Heart left ventricle (tissue), 16 donors: ENCODE data around the gene CIC. TPM values are rescaled to one million over a fixed set of nuclear protein-coding genes. Genes with fewer than 3 reads are reported as not detected.

Source experiments
- ATAC-seq, 4 donors: fragments of 200-7000 bp; cut with Tn5 transposase; one replicate each; pipeline ENCODE4 v1.9.1; 2020 to 2022; ENCODE audit warnings: moderate library complexity in 4 of 4, mild to moderate bottlenecking in 3 of 4, moderate number of reproducible peaks in 1 of 4
- DNase-seq, 5 donors: peaks; one replicate each; pipeline ENCODE4 v3.0.0-alpha.2; 2020
- H3K27ac ChIP-seq, 12 donors: fragments of 200-600 bp; sonication (generic) in 4 of 12; one replicate each; pipeline versions ENCODE4 v1.5.0 to v1.8.0; 2016 to 2022; ENCODE audit warnings: mild to moderate bottlenecking in 2 of 12
- H3K27me3 ChIP-seq, 9 donors: fragments of 200-600 bp; sonication (generic) in 2 of 9; one replicate each; pipeline versions ENCODE4 v1.5.1 to v1.8.0; 2016 to 2022; ENCODE audit warnings: mild to moderate bottlenecking in 3 of 9
- H3K36me3 ChIP-seq, 9 donors: fragments of 200-600 bp; sonication (generic) in 2 of 9; one replicate each; pipeline versions ENCODE4 v1.5.0 to v1.8.0; 2018 to 2022; ENCODE audit warnings: mild to moderate bottlenecking in 2 of 9
- H3K4me1 ChIP-seq, 12 donors: fragments of 200-600 bp; sonication (generic) in 4 of 12; one replicate each; pipeline versions ENCODE4 v1.5.0 to v1.8.0; 2016 to 2022; ENCODE audit warnings: mild to moderate bottlenecking in 3 of 12
- H3K4me3 ChIP-seq, 12 donors: fragments of 200-600 bp; sonication (generic) in 4 of 12; one replicate each; pipeline versions ENCODE4 v1.5.0 to v1.8.0; 2017 to 2022; ENCODE audit warnings: mild to moderate bottlenecking in 9 of 12, moderate library complexity in 4 of 12
- H3K9me3 ChIP-seq, 12 donors: fragments of 200-600 bp; sonication (generic) in 4 of 12; one replicate each; pipeline versions ENCODE4 v1.5.0 to v1.8.0; 2016 to 2022; ENCODE audit warnings: mild to moderate bottlenecking in 1 of 12
- POLR2A ChIP-seq, 2 donors: fragments of 450-650 bp; IDR thresholded peaks; one replicate each; pipeline ENCODE4 v1.6.1; 2017; ENCODE audit warnings: antibody characterized with exemption in 2 of 2, mild to moderate bottlenecking in 2 of 2, moderate library complexity in 2 of 2
- WGBS, 4 donors: extraction: QIAGEN DNeasy Blood & Tissue Kit in 2 of 4; methylation state at CpG; one replicate each; pipeline versions ENCODE4 v1.1.5 to v1.1.7; 2013 to 2018; 5-methylcytosine and 5-hydroxymethylcytosine counted together
- intact Hi-C, 10 donors: fragments of 100-400 bp; cut with DNase I; formaldehyde crosslinking; loops; one replicate each; pipeline versions ENCODE4 v1.11.1 to v1.14.2; 2022
- polyA plus RNA-seq, 2 donors: library from polyadenylated mRNA; stranded (reverse); fragments of 200-250 nt; gene quantifications; one replicate each; pipeline ENCODE4 v1.2.3, GENCODE V29; 2013
- total RNA-seq, 9 donors: library from RNA; depleted of rRNA in 2 of 9; stranded (reverse); fragments of >200 nt in 2 of 9; fragmentation: NEBNext Ultra II Directional in 3 of 9; extraction: Animal tissue kit (Norgen Biotek cat#: 25700) in 3 of 9; gene quantifications; one replicate each; pipeline versions ENCODE4 v1.1.0 to v1.2.4, GENCODE V29; 2016 to 2023
- TF ChIP-seq, protein P1 (sequence below), 12 donors: fragments of 200-600 bp; sonication (generic) in 4 of 12; IDR thresholded peaks; one replicate each; pipeline versions ENCODE4 v1.5.0 to v1.8.0; 2018 to 2022; ENCODE audit warnings: antibody characterized with exemption in 12 of 12, mild to moderate bottlenecking in 5 of 12
- donor health status: ischemic (EF 13 %, LVEDD 7.1; RV severe dilation, severe dysfunction).
- donor health status: healthy with polysubstance abuse.
- donor health status: DM: no; HTN: yes; CAD: no.
- donor health status: DM: no; HTN: no; CAD: no.
- donor health status: ischemic (EF 25% LVEDD 6.9; RV normal size, moderate dysfunction).
- donor health status: ischemic (EF 25% LVEDD 5.7; RV mildly dilated, moderate dysfunction).
- donor health status: healthy.
- donor health status: DM: yes; HTN: yes; CAD: no.
- donor health status: ischemic (EF 35%, LVEDD 5.7; RV mildly dilated, moderate dysfunction).
- donor health status: nonischemic (EF 11% LVEDD 7.7; RV severe dilation, severe dysfunction).
- donor health status: DM: yes; HTN: yes; CAD: no.
- donor health status: PGD.
- donor health status: ischemic (EF 29% LVEDD 5.4; RV normal size, mild dysfunction).
- donor health status: nonischemic (EF 23%, LVEDD 6.1; RV moderate dilation, normal function).

Gene CIC
- total and polyA plus RNA-seq, 11 donors, result 25.5 to 54.8 (median 31.0) TPM

DNA sequence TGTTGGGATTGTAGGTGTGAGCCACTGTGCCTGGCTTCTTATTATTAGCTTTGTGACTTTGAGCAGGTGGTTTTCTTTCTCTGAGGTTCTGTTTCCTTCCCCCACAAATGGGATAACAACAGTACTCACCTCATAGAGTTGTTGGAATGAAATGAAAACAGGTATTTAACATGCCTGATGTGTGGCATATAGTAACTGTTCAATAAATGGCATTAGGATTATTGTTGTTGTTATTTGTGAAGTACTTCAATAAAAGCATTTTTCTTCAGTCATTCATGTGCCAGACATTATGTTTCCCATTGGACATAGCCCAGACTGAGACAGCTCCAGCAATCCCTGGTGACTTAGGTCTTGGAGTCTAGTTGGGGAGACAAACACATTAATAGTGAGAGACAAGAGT lies 57.9 kb downstream of the CIC start:
- ATAC-seq, result no peak
- H3K4me3 ChIP-seq, result peak overlapping the region in 7 of 12 donors; percentile 75 to 92 (median 89)
- no peak overlapping the region for H3K27ac ChIP-seq
- intact Hi-C loops, result loop anchor here in 5 of 10 donors (5.0 to 10.0 kb wide), 3 partner anchors 75 to 195 kb away; partner anchors contain the start of gene POU2F2 (in 4 of the 5)
- no peaks in the 10 kb centered on the region for H3K9me3 ChIP-seq
- DNase-seq, result no peak
- H3K36me3 ChIP-seq, result no peaks in the 10 kb centered on the region
- TF ChIP-seq, protein P1, sequence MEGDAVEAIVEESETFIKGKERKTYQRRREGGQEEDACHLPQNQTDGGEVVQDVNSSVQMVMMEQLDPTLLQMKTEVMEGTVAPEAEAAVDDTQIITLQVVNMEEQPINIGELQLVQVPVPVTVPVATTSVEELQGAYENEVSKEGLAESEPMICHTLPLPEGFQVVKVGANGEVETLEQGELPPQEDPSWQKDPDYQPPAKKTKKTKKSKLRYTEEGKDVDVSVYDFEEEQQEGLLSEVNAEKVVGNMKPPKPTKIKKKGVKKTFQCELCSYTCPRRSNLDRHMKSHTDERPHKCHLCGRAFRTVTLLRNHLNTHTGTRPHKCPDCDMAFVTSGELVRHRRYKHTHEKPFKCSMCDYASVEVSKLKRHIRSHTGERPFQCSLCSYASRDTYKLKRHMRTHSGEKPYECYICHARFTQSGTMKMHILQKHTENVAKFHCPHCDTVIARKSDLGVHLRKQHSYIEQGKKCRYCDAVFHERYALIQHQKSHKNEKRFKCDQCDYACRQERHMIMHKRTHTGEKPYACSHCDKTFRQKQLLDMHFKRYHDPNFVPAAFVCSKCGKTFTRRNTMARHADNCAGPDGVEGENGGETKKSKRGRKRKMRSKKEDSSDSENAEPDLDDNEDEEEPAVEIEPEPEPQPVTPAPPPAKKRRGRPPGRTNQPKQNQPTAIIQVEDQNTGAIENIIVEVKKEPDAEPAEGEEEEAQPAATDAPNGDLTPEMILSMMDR (IDR thresholded peaks at IDR 0.05), result no peak
- TF ChIP-seq POLR2A (IDR thresholded peaks at IDR 0.05), result no peak
- peaks cover 10 to 25% (median 21%) of the 10 kb centered on the region in 9 donors for H3K27me3 ChIP-seq
- peaks cover 2 to 53% (median 25%) of the 10 kb centered on the region in 12 donors for H3K4me1 ChIP-seq

DNA sequence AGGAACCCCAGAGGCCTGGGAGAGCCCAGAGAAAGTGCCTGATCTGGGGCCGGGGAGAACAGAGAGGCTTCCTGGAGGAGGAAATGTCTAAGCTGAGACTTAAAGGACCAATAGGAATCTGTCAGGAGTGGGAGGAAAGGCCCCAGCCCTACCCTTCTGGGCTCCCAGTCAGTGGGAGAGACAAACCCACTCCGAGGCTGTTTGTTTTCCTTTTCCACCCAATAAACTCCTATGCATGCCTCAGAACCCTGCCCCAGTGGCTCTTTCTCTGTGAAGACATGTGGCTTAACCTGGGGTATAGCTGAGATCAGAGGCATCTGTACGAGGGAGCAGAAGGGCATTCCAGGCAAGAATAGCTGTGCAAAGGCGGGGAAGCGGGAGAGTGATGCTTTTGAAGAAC lies 58.3 kb downstream of the CIC start:
- H3K4me3 ChIP-seq, result peak overlapping the region in 2 of 12 donors; percentile 16 to 89
- WGBS, 4 donors, result 86 to 91% (median 88%) methylated on average over 5 of the region's 5 CpGs
- no peak overlapping the region for H3K27ac ChIP-seq
- no peak for DNase-seq
- H3K27me3 ChIP-seq, result peaks cover 10 to 25% (median 19%) of the 10 kb centered on the region in 9 donors
- no peak for ATAC-seq
- intact Hi-C loops, result loop anchor here in 5 of 10 donors (5.0 to 10.0 kb wide), 3 partner anchors 75 to 195 kb away; partner anchors contain the start of gene POU2F2 (in 4 of the 5)
- TF ChIP-seq, protein P1 (IDR thresholded peaks at IDR 0.05), result no peak
- TF ChIP-seq POLR2A (IDR thresholded peaks at IDR 0.05), result no peak
- peaks cover 2 to 53% (median 25%) of the 10 kb centered on the region in 12 donors for H3K4me1 ChIP-seq
- no peaks in the 10 kb centered on the region for H3K9me3 ChIP-seq
- H3K36me3 ChIP-seq, result no peaks in the 10 kb centered on the region

DNA sequence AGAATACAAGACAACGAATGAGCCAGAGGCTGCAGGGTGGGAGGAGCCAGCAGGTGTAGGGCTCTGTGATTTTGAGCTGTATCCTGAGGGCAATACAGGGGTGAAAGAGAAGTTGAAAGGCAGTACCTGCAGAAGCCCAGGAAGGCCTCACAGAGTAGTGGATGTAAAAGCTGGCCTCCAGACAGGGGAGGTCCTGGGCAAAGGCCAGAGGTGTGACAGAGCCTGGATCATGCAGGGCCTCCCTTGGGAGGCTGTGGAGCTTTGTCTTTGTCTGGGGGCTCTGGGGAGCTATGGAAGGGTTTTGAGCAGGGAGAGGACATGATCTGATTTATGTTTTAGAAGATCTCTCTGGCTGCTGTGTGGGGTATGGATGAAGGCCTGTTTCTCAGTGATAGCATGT lies 59.1 kb downstream of the CIC start:
- DNase-seq, result no peak
- no peak for TF ChIP-seq POLR2A (IDR thresholded peaks at IDR 0.05)
- TF ChIP-seq, protein P1 (IDR thresholded peaks at IDR 0.05), result no peak
- H3K4me1 ChIP-seq, result peaks cover 2 to 58% (median 25%) of the 10 kb centered on the region in 12 donors
- intact Hi-C loops, result loop anchor here in 5 of 10 donors (5.0 to 10.0 kb wide), 3 partner anchors 74 to 196 kb away; partner anchors contain the start of gene POU2F2 (in 4 of the 5)
- peaks cover 10 to 19% (median 16%) of the 10 kb centered on the region in 9 donors for H3K27me3 ChIP-seq
- WGBS, 4 donors, result 57 to 69% (median 60%) methylated on average over 1 of the region's 1 CpG
- H3K27ac ChIP-seq, result no peak overlapping the region
- no peak overlapping the region for H3K4me3 ChIP-seq
- H3K36me3 ChIP-seq, result peaks cover 0 to 4% (median 0%) of the 10 kb centered on the region in 9 donors
- H3K9me3 ChIP-seq, result no peaks in the 10 kb centered on the region
- no peak for ATAC-seq

DNA sequence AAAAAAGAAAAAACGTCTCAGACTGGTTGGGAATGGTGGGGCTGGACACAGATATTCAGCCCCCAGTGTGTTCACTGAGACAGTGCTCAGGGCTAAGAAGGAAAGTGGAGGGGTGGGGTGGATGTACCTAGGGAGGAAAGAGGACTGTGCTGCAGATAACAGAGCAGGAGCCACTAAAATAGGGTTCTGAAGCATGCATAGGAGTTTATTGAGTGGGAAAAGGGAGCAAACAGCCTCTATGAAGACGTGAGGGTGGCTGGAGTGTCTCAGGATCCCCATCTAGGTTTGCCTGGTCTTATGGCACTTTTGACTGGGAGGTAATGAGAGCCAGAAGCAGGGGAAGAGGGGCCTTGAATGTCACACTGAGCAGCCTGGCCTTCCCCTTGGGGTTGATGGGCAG lies 59.8 kb downstream of the CIC start:
- peaks cover 10 to 12% (median 11%) of the 10 kb centered on the region in 9 donors for H3K27me3 ChIP-seq
- no peak overlapping the region for H3K4me3 ChIP-seq
- intact Hi-C loops, result loop anchor here in 5 of 10 donors (5.0 to 10.0 kb wide), 3 partner anchors 73 to 197 kb away; partner anchors contain the start of gene POU2F2 (in 4 of the 5)
- peaks cover 2 to 54% (median 24%) of the 10 kb centered on the region in 12 donors for H3K4me1 ChIP-seq
- DNase-seq (no peak), ATAC-seq (no peak)
- TF ChIP-seq, protein P1 (IDR thresholded peaks at IDR 0.05), result no peak
- no peak for TF ChIP-seq POLR2A (IDR thresholded peaks at IDR 0.05)
- H3K36me3 ChIP-seq, result peaks cover 0 to 4% (median 0%) of the 10 kb centered on the region in 9 donors
- no peaks in the 10 kb centered on the region for H3K9me3 ChIP-seq
- 73 to 87% (median 78%) methylated on average over 2 of the region's 2 CpGs for WGBS, 4 donors
- H3K27ac ChIP-seq, result no peak overlapping the region
